ENCODE results near the gene COP1.

COP1 gene

DNA sequence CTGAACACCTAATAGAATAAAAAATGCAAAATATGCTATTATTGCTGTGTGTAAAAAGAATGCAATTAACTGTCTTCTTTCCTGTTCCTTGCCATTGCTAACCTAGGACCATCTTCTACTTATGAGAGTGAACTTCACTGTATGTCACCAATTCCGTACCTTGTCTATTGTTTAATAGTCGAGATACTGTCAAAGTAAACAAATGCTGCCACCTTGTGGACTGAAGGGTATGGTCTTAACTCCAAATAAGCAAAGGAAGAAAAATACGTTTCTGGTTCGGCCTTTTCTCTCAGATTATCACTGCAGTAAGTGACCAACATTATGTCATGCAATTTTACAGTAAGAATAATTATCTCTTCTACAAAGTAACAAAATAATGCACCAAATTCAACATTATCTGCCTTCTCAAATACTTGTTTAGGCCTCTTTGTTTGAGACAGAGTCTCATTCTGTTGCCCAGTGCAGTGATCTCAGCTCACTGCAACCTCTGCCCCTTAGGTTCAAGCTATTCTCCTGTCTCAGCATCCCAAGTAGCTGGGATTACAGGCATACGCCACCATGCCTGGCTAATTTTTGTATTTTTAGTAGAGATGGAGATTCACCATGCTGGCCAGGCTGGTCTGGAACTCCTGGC is 133.4 kb downstream of the COP1 start:
- peak; percentile 75 for DNase-seq (ENCODE audit: low read depth)
- H3K4me3 ChIP-seq (ENCODE audit: low read depth, low read length): no peak overlapping the region

DNA sequence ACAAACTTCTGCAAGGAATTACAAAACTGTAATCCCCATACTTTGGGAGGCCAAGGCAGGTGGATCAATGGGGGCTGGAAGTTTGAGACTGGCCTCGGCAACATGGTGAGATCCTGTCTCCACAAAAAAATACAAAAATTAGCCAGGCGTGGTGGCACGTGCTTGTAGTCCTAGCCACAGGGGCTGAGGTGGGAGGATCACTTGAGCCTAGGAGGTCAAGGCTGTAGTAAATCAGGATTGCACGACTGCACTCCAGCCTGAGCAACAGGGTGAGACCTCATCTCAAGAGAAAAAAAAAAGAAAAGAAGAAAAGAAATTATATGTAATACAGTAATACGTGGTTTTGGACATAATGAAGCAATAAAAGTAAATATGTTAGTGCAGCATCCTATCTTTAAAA is 138.2 kb downstream of the COP1 start:
- no peak overlapping the region for H3K4me3 ChIP-seq (ENCODE audit: low read depth, low read length)
- no peak for DNase-seq (ENCODE audit: low read depth)
- no peak for TF ChIP-seq CTCF (IDR thresholded peaks at IDR 0.05; ENCODE audit: insufficient read depth, low read depth, low read length, missing control alignments)

More for the DNA sequence above, 133.4 kb downstream of the COP1 start:
- TF ChIP-seq CTCF (IDR thresholded peaks at IDR 0.05; ENCODE audit: insufficient read depth, low read depth, low read length, missing control alignments): peak; percentile 55

GRCh38 chr1:176068256-176068655 is 138.8 kb downstream of the COP1 start:
- TF ChIP-seq CTCF (IDR thresholded peaks at IDR 0.05; ENCODE audit: insufficient read depth, low read depth, low read length, missing control alignments): no peak
- no peak for DNase-seq (ENCODE audit: low read depth)
- H3K4me3 ChIP-seq (ENCODE audit: low read depth, low read length): no peak overlapping the region

DNA sequence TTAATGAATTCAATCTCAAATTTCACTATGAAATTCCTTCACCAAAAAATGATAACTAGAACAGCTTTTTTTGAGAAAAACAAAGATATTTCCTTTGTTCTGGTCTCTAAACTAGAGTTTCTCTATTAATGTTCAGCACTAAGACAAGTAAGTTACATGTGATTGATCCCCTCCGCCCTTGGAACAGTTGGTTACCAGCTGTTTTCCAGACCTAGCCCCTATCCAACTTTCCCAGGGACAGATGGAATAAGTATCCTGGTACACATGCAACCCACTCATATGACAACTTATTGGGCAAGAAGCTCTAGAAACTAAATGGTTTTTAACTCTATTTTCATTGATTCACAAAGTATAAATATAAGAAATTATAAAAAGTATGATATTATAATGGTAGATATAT is 140.4 kb downstream of the COP1 start:
- H3K4me3 ChIP-seq (ENCODE audit: low read depth, low read length): no peak overlapping the region
- no peak for DNase-seq (ENCODE audit: low read depth)
- TF ChIP-seq CTCF (IDR thresholded peaks at IDR 0.05; ENCODE audit: insufficient read depth, low read depth, low read length, missing control alignments): no peak

GRCh38 chr1:176058686-176059085 is 148.4 kb downstream of the COP1 start:
- TF ChIP-seq CTCF (IDR thresholded peaks at IDR 0.05; ENCODE audit: insufficient read depth, low read depth, low read length, missing control alignments): no peak
- DNase-seq (ENCODE audit: low read depth): no peak
- no peak overlapping the region for H3K4me3 ChIP-seq (ENCODE audit: low read depth, low read length)

- TF ChIP-seq CTCF (IDR thresholded peaks at IDR 0.05; ENCODE audit: insufficient read depth, low read depth, low read length, missing control alignments): no peak
- no peak for DNase-seq (ENCODE audit: low read depth)
- no peak overlapping the region for H3K4me3 ChIP-seq (ENCODE audit: low read depth, low read length)
Observed at GRCh38 chr1:176056312-176056711, 150.8 kb downstream of the COP1 start.

GRCh38 chr1:176055398-176055797 is 151.7 kb downstream of the COP1 start:
- TF ChIP-seq CTCF (IDR thresholded peaks at IDR 0.05; ENCODE audit: insufficient read depth, low read depth, low read length, missing control alignments): no peak
- no peak overlapping the region for H3K4me3 ChIP-seq (ENCODE audit: low read depth, low read length)
- DNase-seq (ENCODE audit: low read depth): no peak
